ENCODE results near the gene PDGFA.
A peak's percentile ranks its signal among the peaks of the same experiment; 100 is the strongest.

Gene PDGFA

GRCh38 chr7:483656-484355, 35.8 kb downstream of the PDGFA start:
- Histone ChIP-seq H3K4me1 (peaks cover 7% of the 10 kb centered on the region), H3K79me2 (no peaks in the 10 kb centered on the region), H3K36me3 (ENCODE audit: control insufficient read depth, insufficient read depth, low read length) (no peaks in the 10 kb centered on the region), H2AFZ (no peak overlapping the region), H3K27me3 (ENCODE audit: control insufficient read depth, insufficient read depth, low read length) (no peaks in the 10 kb centered on the region), H3K4me2 (ENCODE audit: low read length) (no peak overlapping the region), H3K4me3 (ENCODE audit: low read depth, low read length) (no peak overlapping the region), H3K27ac (no peak overlapping the region), H3K9ac (no peak overlapping the region), H3K9me3 (ENCODE audit: control insufficient read depth, low read length) (no peaks in the 10 kb centered on the region)
- TF ChIP-seq CTCF (IDR thresholded peaks at IDR 0.05), result no peak

- H3K4me2 ChIP-seq (ENCODE audit: low read length), result no peak overlapping the region
- H3K9me3 ChIP-seq (ENCODE audit: control insufficient read depth, low read length), result no peaks in the 10 kb centered on the region
- no peaks in the 10 kb centered on the region for H3K27me3 ChIP-seq (ENCODE audit: control insufficient read depth, insufficient read depth, low read length)
- peaks cover 7% of the 10 kb centered on the region for H3K4me1 ChIP-seq
- no peak overlapping the region for H2AFZ ChIP-seq
- no peak overlapping the region for H3K9ac ChIP-seq
- H3K79me2 ChIP-seq, result no peaks in the 10 kb centered on the region
- H3K27ac ChIP-seq, result no peak overlapping the region
- H3K4me3 ChIP-seq (ENCODE audit: low read depth, low read length), result no peak overlapping the region
- no peak for TF ChIP-seq CTCF (IDR thresholded peaks at IDR 0.05)
- H3K36me3 ChIP-seq (ENCODE audit: control insufficient read depth, insufficient read depth, low read length), result no peaks in the 10 kb centered on the region
These were observed 37.0 kb downstream of the PDGFA start for GRCh38 chr7:482521-483083.

- no peaks in the 10 kb centered on the region for H3K79me2 ChIP-seq
- no peak overlapping the region for H3K9ac ChIP-seq
- H3K4me1 ChIP-seq, result peaks cover 7% of the 10 kb centered on the region
- TF ChIP-seq CTCF (IDR thresholded peaks at IDR 0.05), result no peak
- H2AFZ ChIP-seq, result peak overlapping the region; percentile 77
- no peak overlapping the region for H3K4me2 ChIP-seq (ENCODE audit: low read length)
- H3K27ac ChIP-seq, result no peak overlapping the region
- no peaks in the 10 kb centered on the region for H3K36me3 ChIP-seq (ENCODE audit: control insufficient read depth, insufficient read depth, low read length)
- no peaks in the 10 kb centered on the region for H3K27me3 ChIP-seq (ENCODE audit: control insufficient read depth, insufficient read depth, low read length)
- no peaks in the 10 kb centered on the region for H3K9me3 ChIP-seq (ENCODE audit: control insufficient read depth, low read length)
- no peak overlapping the region for H3K4me3 ChIP-seq (ENCODE audit: low read depth, low read length)
These were observed 38.3 kb downstream of the PDGFA start for GRCh38 chr7:481219-481930.

GRCh38 chr7:480531-481218, 39.0 kb downstream of the PDGFA start:
- no peak overlapping the region for H3K9ac ChIP-seq
- no peaks in the 10 kb centered on the region for H3K79me2 ChIP-seq

More at GRCh38 chr7:480531-481218, 39.0 kb downstream of the PDGFA start:
- H3K27me3 ChIP-seq (ENCODE audit: control insufficient read depth, insufficient read depth, low read length), result no peaks in the 10 kb centered on the region
- H3K9me3 ChIP-seq (ENCODE audit: control insufficient read depth, low read length), result no peaks in the 10 kb centered on the region
- no peak overlapping the region for H3K4me3 ChIP-seq (ENCODE audit: low read depth, low read length)
- H3K36me3 ChIP-seq (ENCODE audit: control insufficient read depth, insufficient read depth, low read length), result no peaks in the 10 kb centered on the region
- H2AFZ ChIP-seq, result peak overlapping the region; percentile 77
- H3K4me2 ChIP-seq (ENCODE audit: low read length), result no peak overlapping the region
- H3K4me1 ChIP-seq, result peaks cover 7% of the 10 kb centered on the region
- no peak for TF ChIP-seq CTCF (IDR thresholded peaks at IDR 0.05)
- no peak overlapping the region for H3K27ac ChIP-seq
